GM15510 (cell line): ENCODE results near the gene COL4A2.

ENCODE experiments used
- POLR2A ChIP-seq: IDR thresholded peaks from 3 replicates; pipeline ENCODE4 v1.6.1; 2011; ENCODE audit warnings: borderline replicate concordance; ENCODE audit not compliant: insufficient read length; ENCODE audit errors: extremely low read depth

Gene COL4A2

GRCh38 chr13:110280231-110280813 is 26.8 kb upstream of the COL4A2 start:
- TF ChIP-seq POLR2A, result no peak

GRCh38 chr13:110280985-110281688 is 25.9 kb upstream of the COL4A2 start:
- no peak for TF ChIP-seq POLR2A

GRCh38 chr13:110281736-110282135 is 25.3 kb upstream of the COL4A2 start:
- TF ChIP-seq POLR2A, result no peak

GRCh38 chr13:110282316-110282841 is 24.7 kb upstream of the COL4A2 start:
- TF ChIP-seq POLR2A, result no peak

DNA sequence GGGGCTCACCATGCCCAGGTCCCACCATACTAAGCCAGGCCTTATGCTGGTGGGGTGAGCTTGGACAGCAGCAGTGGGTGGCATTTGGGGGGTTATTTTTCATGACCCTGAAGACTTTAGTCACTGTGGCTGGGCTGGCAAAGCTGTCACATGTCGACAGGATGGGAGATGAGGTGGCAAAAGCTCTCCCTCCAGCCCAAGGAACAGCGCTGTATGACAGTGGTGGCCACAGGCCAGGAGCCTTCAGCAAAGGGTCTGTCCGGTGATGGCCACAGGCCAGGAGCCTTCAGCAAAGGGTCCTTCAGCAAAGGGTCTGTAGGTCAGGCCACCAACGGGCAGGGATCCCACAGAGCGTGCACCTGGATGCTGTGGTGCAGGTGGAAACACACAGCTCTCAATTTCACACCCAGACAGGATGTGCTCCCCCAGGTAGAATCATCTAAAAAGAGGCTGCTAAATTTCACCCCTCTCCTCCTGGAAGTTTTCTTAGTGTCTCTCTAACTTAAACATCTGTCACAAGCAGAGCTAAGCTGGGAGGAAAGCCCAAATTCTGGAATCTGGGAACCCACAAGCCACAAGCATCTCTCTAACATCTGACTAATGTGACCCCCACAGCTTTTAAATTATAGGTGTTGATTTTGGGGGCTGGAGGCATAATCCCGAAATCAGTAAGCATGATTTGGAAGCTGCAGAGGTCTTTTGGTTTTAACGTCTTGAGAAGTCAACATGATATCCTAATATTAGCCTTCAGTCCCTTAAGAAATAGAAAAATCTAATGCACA is 23.2 kb upstream of the COL4A2 start:
- TF ChIP-seq POLR2A, result no peak

DNA sequence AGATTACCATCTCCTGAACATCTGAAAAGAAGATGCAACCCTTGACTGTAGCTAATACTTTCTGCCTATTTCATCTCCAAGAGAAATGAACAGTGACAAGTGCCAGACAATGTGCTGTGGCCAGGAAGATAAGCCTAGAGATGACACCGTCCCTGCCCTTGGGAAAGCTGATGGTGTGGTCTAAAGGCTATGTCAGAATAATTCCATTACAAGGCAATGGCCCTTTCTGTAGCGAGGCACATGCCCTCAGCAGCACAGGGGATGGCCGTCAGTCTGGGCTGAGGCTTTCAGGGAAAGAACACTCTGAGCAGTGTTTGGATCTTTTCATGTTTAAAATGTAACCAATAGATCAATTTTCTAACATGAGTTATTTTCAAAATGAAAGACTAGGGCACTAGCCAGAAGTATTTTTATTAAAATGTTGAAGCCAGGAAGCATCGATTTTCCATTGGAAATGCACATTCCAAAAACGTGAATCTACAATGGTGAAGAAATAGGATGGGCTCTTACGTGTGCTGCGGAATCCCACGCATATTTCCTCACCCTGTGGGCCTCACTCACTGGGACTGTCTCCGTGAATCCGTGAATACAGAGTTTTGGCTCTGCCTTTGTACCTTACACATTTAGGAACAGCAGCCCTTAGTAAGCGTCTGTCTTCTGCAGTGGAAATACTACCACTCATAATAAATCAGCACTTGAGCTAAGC is 22.2 kb upstream of the COL4A2 start:
- no peak for TF ChIP-seq POLR2A

DNA sequence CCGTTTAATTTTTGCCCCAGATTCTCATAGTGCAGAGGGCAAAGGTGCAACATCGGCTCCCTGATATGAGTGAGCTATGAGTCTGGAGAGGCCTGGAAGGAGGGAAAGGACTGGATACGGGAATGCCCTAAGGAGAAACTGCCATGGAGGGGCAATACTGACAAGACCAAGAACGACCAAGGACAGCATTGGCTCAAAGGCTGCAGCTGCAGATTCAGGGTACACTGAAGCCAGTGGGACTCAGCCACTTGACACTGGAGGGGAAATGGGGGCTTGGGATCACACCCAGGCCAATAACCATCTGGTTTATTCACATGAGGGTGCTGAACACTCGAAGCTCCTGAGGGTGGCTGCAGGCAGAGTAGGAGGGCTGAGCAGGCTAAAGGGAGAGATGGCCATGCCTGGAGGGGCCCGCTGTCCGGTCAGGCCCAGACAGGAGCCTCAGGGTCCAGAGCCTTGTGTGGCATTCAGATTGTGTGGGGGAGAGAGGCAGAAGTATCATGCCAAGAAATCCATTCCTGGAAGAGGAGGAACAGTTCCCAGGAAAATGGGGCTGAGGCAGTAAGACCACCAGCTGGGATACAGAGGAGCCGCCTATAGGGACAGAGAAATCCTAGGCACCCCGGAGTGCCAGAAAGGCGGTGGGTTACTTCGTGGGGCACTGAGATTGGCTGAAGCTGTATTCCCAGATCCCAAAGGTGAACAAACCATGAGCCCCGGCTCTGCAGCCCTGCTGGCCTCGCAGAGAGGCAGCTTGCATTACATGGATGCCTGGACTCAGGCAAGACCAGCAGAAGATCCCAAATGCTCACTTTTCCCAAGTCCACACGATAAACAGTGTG is 20.9 kb upstream of the COL4A2 start:
- TF ChIP-seq POLR2A, result no peak

DNA sequence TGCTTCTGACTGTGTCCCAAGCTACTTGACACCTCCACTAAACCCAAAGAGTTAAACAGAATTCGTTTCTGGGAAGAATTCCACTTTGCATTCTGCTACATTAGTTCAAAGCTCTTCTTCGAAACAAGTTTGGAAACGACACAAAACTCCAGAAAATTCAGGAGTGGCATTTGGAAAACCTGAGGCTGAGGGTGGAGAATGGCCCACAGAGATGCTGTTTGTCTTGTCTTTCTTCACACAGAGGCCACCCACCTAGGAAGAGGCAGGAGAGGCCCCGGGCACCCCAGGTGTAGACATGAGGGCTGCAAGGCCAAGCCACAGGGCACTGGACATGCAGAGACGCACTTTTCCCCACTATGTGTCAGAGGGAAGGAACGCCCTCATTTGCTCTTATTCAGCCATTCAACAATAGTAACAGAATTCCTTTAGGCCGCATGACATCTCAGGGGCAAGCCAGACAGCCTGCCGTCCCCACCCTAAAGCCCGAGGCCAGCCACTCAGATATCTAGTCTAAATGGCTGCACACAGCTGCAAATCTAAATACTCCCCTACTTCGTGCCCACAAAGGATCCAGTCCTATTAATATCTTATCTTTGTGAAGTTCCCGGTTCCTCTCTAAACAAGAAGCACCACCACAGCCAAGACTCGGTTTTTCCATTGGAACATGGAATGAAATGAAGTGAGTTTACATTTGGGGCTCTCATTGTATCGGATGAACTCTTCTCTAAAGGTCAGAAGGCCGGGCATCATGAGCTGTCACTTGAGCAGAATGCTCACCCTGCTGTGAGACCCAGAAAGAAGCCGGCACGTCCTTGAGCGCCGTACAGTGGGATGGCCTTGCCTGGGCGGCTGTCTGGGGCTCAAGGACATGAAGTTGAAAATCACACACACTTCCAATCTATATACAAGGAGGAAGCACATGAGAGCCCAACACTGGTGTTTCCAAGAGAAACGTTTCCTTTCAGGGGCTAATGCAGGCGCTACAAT is 20.0 kb upstream of the COL4A2 start:
- TF ChIP-seq POLR2A, result no peak

DNA sequence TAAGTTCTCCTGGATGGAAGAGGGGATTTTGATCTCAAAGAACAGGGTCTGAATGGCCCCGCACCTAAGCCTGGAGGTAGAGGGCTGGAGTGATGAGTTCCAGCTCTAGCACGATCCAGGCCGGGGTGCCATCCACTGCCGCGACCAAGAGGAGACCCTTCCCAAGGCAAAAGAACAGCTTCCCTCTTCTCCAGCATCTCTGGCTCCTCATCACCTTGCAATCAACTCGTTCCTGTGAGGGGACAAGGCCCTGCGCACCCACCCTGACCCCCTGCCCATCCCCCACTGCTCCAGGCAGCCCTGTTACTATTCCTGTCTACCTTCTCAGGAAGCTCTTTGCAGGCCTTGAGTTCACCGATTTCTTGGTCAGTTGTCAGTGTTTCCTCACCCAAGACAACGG is 17.9 kb upstream of the COL4A2 start:
- TF ChIP-seq POLR2A, result no peak

DNA sequence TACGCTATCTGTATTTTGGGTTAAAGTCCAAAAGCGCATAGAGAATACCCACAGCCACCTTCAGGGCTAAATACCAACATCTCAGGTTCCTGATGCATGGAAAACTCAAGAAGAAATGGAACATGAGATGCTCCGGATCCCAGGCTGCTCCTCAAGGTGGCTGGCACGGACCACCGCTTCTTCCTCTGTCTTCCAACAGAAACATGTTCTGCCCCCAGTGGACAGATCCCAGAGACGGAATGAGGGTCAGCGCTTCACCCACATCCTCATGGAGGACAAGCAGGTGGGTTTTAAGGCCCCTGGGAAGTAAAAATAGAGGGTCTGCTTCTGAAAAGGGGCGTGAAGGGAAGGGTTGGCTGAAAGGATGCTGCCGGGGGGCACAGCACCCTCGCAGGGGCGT is 17.4 kb upstream of the COL4A2 start:
- TF ChIP-seq POLR2A, result no peak

GRCh38 chr13:110290153-110290552 is 16.9 kb upstream of the COL4A2 start:
- no peak for TF ChIP-seq POLR2A

- TF ChIP-seq POLR2A, result no peak
Observed at GRCh38 chr13:110290826-110291225, 16.3 kb upstream of the COL4A2 start.

- TF ChIP-seq POLR2A, result no peak
Observed at GRCh38 chr13:110291286-110291685, 15.8 kb upstream of the COL4A2 start.
